Neuronal stem cell (in vitro differentiated cells): Measurements from ENCODE around the gene EPB41L4B.

Experiments used
- DNase-seq: peaks from one replicate; pipeline ENCODE4 v3.0.0-alpha.2; 2013; ENCODE audit warnings: low spot score
- H2AFZ ChIP-seq: one replicate; pipeline ENCODE4 v1.6.1; 2013; ENCODE audit warnings: mild to moderate bottlenecking, low read length, inconsistent platforms
- H2AK5ac ChIP-seq: 2 replicates; pipeline ENCODE4 v1.6.1; 2013; ENCODE audit warnings: low read depth, mild to moderate bottlenecking, inconsistent platforms, low read length, moderate library complexity, mixed read lengths
- H2BK120ac ChIP-seq: 2 replicates; pipeline ENCODE4 v1.6.1; 2013; ENCODE audit warnings: low read depth, mild to moderate bottlenecking, inconsistent platforms, low read length, moderate library complexity, mixed read lengths
- H2BK12ac ChIP-seq: one replicate; pipeline ENCODE4 v1.6.1; 2013; ENCODE audit warnings: low read length, inconsistent platforms
- H2BK15ac ChIP-seq: 2 replicates; pipeline ENCODE4 v1.6.1; 2013; ENCODE audit warnings: mild to moderate bottlenecking, low read length, inconsistent platforms, mixed read lengths
- H2BK5ac ChIP-seq: one replicate; pipeline ENCODE4 v1.6.1; 2013; ENCODE audit warnings: inconsistent platforms, mild to moderate bottlenecking, low read length, moderate library complexity
- H3K14ac ChIP-seq: one replicate; pipeline ENCODE4 v1.6.1; 2013; ENCODE audit warnings: low read length, inconsistent platforms
- H3K18ac ChIP-seq: 2 replicates; pipeline ENCODE4 v1.6.1; 2013; ENCODE audit warnings: low read length, inconsistent platforms
- H3K23ac ChIP-seq: 2 replicates; pipeline ENCODE4 v1.6.1; 2013; ENCODE audit warnings: low read depth, mild to moderate bottlenecking, mixed read lengths, low read length, inconsistent platforms; ENCODE audit not compliant: poor library complexity
- H3K27ac ChIP-seq: replicated peaks from 3 replicates; pipeline ENCODE4 v1.5.1; 2013; ENCODE audit warnings: low read length, inconsistent platforms
- H3K27me3 ChIP-seq, 3 experiments: 2 replicates each; pipeline ENCODE4 v1.6.1; 2013; ENCODE audit warnings: low read length in 3 of 3, mild to moderate bottlenecking in 2 of 3, inconsistent platforms in 1 of 3, low read depth in 1 of 3, mixed read lengths in 1 of 3, moderate library complexity in 1 of 3; ENCODE audit not compliant: control insufficient read depth in 3 of 3, insufficient read depth in 3 of 3
- H3K36me3 ChIP-seq, 2 donors: replicated peaks in 1 of 2; 2 replicates each; pipeline ENCODE4 v1.6.1; 2013; ENCODE audit warnings: low read length in 2 of 2; ENCODE audit not compliant: control insufficient read depth in 2 of 2, insufficient read depth in 2 of 2
- H3K4ac ChIP-seq: 2 replicates; pipeline ENCODE4 v1.6.1; 2013; ENCODE audit warnings: inconsistent platforms, mild to moderate bottlenecking, low read length, moderate library complexity
- H3K4me1 ChIP-seq, 2 donors: 1 replicate in 1 of 2; 2 replicates in 1 of 2; pipeline ENCODE4 v1.6.1; 2013; ENCODE audit warnings: low read length in 2 of 2, low read depth in 1 of 2; ENCODE audit not compliant: control insufficient read depth in 2 of 2, insufficient read depth in 1 of 2
- H3K4me2 ChIP-seq: one replicate; pipeline ENCODE4 v1.6.1; 2013; ENCODE audit warnings: mild to moderate bottlenecking, low read length, inconsistent platforms; ENCODE audit not compliant: insufficient read depth, poor library complexity, severe bottlenecking
- H3K4me3 ChIP-seq, 2 donors: 2 replicates each; pipeline ENCODE4 v1.5.1; 2013; ENCODE audit warnings: low read length in 2 of 2, mild to moderate bottlenecking in 2 of 2, inconsistent platforms in 1 of 2, moderate library complexity in 1 of 2
- H3K79me1 ChIP-seq: one replicate; pipeline ENCODE4 v1.6.1; 2013; ENCODE audit warnings: low read depth, mild to moderate bottlenecking, inconsistent platforms, low read length, moderate library complexity
- H3K9ac ChIP-seq: one replicate; pipeline ENCODE4 v1.6.1; 2013; ENCODE audit warnings: mild to moderate bottlenecking, low read depth, low read length, inconsistent platforms; ENCODE audit not compliant: poor library complexity
- H3K9me3 ChIP-seq, 2 donors: replicated peaks in 1 of 2; 2 replicates each; pipeline versions ENCODE3 to v1.6.1; 2013; ENCODE audit warnings: low read length in 2 of 2, mild to moderate bottlenecking in 2 of 2, inconsistent platforms in 1 of 2, low read depth in 1 of 2, mixed read lengths in 1 of 2, moderate library complexity in 1 of 2; ENCODE audit not compliant: control insufficient read depth in 2 of 2, insufficient read depth in 1 of 2
- H4K8ac ChIP-seq: one replicate; pipeline ENCODE4 v1.6.1; 2013; ENCODE audit warnings: low read depth, mild to moderate bottlenecking, inconsistent platforms, low read length, moderate library complexity
- H4K91ac ChIP-seq: one replicate; pipeline ENCODE4 v1.6.1; 2013; ENCODE audit warnings: low read length, low read depth, mild to moderate bottlenecking, inconsistent platforms; ENCODE audit not compliant: poor library complexity
- WGBS, 2 donors: extraction: QIAGEN DNeasy Blood & Tissue Kit; methylation state at CpG; one replicate each; pipeline ENCODE4 v1.1.7; 2013; ENCODE audit warnings: missing lambda C conversion rate in 2 of 2, mixed read lengths in 1 of 2; ENCODE audit not compliant: insufficient read length in 2 of 2, insufficient replicate concordance in 1 of 2; ENCODE audit errors: extremely low coverage in 2 of 2; 5-methylcytosine and 5-hydroxymethylcytosine counted together

Gene EPB41L4B

DNA sequence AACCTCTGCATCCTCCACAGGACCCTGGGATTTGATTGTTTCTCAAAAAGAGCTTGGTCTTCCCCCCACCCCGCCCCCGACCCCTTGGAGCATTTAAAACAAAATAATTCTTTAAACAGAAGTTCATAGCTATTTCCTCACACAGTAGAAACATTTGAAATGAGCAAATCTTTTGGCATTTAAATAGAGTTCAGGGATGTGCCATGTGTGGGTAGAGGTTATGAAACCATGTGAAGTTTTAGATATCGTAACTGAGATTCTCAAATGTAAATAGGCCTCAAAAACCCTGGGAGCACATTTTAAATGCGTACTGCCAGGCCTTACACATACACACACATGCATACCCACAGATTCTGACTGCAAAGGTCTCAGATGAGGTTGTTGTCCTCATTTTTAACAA, 66.5 kb downstream of the EPB41L4B start:
- Histone ChIP-seq H3K27ac (no peak overlapping the region), H2AK5ac (no peak overlapping the region), H2BK5ac (no peak overlapping the region), H3K18ac (no peak overlapping the region), H3K4ac (no peak overlapping the region), H3K4me2 (no peak overlapping the region), H2BK120ac (no peak overlapping the region), H3K79me1 (no peaks in the 10 kb centered on the region), H3K9ac (no peak overlapping the region), H2AFZ (no peak overlapping the region), H3K9me3 (no peaks in the 10 kb centered on the region), H4K8ac (no peak overlapping the region), H3K4me3 (no peak overlapping the region), H3K36me3 (no peaks in the 10 kb centered on the region), H3K4me1 (peaks cover 7% of the 10 kb centered on the region in 2 donors), H2BK15ac (no peak overlapping the region), H3K14ac (no peak overlapping the region), H3K27me3 (no peaks in the 10 kb centered on the region), H4K91ac (no peak overlapping the region), H3K23ac (no peak overlapping the region), H2BK12ac (no peak overlapping the region)
- no peak for DNase-seq
- WGBS, 2 donors: no CpG with 5 or more reads among the region's 4 CpGs

DNA sequence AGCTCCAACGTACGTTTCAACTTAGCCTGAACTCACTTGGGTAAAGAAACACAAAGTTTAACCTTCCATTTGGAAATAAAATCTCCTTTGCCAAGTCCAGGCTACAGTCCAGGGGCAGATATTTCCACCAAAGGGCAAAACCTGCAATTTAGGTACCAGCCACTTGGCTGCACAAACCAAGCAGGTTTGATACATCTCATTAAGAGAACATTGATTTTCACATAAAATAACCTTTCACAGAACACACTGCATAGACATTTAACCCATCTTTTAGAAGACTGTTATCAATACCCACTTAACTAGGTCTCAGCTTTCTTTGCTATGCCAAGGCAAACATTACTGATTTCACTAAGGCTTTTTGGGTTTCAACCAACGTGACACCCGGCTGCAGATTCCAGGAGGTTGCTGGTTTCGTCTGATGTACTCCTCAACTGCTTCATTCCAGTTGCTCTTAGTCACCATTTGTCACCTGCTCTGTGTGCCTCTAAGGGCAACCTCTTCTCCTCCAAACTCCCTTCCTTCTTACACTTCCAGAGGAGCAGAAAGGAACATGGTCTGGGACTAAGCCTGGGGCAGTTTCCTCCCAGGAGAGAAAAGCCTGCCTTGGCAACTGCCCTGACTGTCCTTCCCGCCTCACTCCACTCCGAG, 67.1 kb downstream of the EPB41L4B start:
- no peak overlapping the region for H2BK120ac ChIP-seq
- no peak overlapping the region for H3K4me2 ChIP-seq
- H3K36me3 ChIP-seq: no peaks in the 10 kb centered on the region
- H2BK12ac ChIP-seq: no peak overlapping the region
- H4K8ac ChIP-seq: no peak overlapping the region
- H3K4ac ChIP-seq: no peak overlapping the region
- H3K18ac ChIP-seq: no peak overlapping the region
- no peak for DNase-seq
- H2BK5ac ChIP-seq: no peak overlapping the region
- no peak overlapping the region for H3K27ac ChIP-seq
- H3K27me3 ChIP-seq: no peaks in the 10 kb centered on the region
- peaks cover 4% of the 10 kb centered on the region in 2 donors for H3K4me1 ChIP-seq
- no peak overlapping the region for H3K9ac ChIP-seq
- H2AFZ ChIP-seq: no peak overlapping the region
- no peak overlapping the region for H3K14ac ChIP-seq
- no peak overlapping the region for H4K91ac ChIP-seq
- no CpG with 5 or more reads among the region's 7 CpGs for WGBS, 2 donors
- no peaks in the 10 kb centered on the region for H3K79me1 ChIP-seq
- H2AK5ac ChIP-seq: no peak overlapping the region
- H3K9me3 ChIP-seq: no peaks in the 10 kb centered on the region
- H3K23ac ChIP-seq: no peak overlapping the region
- no peak overlapping the region for H2BK15ac ChIP-seq
- H3K4me3 ChIP-seq: no peak overlapping the region

DNA sequence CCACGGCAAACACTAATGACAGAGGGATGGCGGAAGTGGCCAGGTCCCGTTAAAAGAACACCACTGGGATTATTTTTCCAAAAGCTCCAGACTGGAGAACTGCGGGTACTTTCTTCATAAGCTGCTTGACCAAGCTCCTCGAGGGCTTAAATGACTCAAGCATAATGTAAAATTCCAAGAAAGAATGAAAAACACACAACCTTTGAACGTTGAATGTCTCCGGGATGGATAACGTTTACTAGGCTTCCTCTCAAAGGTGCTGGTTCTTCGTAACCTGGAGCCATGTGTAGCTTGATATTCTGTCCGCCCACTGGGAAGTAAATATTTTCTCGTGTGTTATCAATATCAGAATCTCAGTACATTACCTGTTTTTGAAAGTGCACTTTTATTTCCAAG, 67.6 kb downstream of the EPB41L4B start:
- WGBS, 2 donors: no CpG with 5 or more reads among the region's 11 CpGs
- no peak overlapping the region for H2AFZ ChIP-seq
- H3K4me1 ChIP-seq: peaks cover 0 to under 1% of the 10 kb centered on the region in 2 donors
- H3K27ac ChIP-seq: no peak overlapping the region
- no peak for DNase-seq
- H3K4me2 ChIP-seq: no peak overlapping the region
- H2AK5ac ChIP-seq: no peak overlapping the region
- H3K14ac ChIP-seq: no peak overlapping the region
- H4K91ac ChIP-seq: no peak overlapping the region
- H3K4ac ChIP-seq: no peak overlapping the region
- no peaks in the 10 kb centered on the region for H3K36me3 ChIP-seq
- H3K9ac ChIP-seq: no peak overlapping the region
- no peak overlapping the region for H2BK120ac ChIP-seq
- H3K23ac ChIP-seq: no peak overlapping the region
- no peak overlapping the region for H2BK12ac ChIP-seq
- no peak overlapping the region for H2BK5ac ChIP-seq
- H4K8ac ChIP-seq: no peak overlapping the region
- no peaks in the 10 kb centered on the region for H3K9me3 ChIP-seq
- H3K18ac ChIP-seq: no peak overlapping the region
- no peak overlapping the region for H3K4me3 ChIP-seq
- H2BK15ac ChIP-seq: no peak overlapping the region
- H3K79me1 ChIP-seq: no peaks in the 10 kb centered on the region
- H3K27me3 ChIP-seq: no peaks in the 10 kb centered on the region

DNA sequence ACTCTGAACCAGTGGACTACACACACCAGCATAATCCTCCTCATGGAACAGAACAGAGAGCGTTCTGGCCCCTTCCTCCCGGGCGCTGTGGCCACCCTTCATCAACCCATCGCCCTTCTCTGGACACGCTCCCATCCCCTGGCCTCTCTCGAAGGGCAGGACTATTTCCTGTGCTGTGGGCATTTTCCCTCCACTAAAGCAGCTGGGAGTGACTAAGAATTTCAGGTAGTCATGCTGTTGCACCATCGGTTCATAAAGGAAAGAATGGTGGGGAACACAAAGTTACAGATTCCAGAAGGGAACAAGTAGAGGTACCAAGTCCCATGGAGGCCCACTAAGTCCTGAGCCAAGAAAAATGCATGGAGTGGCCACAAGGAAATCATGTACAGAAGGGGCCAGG, 68.6 kb downstream of the EPB41L4B start:
- WGBS, 2 donors: no CpG with 5 or more reads among the region's 7 CpGs
- H3K23ac ChIP-seq: no peak overlapping the region
- H3K4me1 ChIP-seq: no peaks in the 10 kb centered on the region

More for the DNA sequence above, 68.6 kb downstream of the EPB41L4B start:
- no peak overlapping the region for H2BK12ac ChIP-seq
- no peak overlapping the region for H3K9ac ChIP-seq
- H3K4me2 ChIP-seq: no peak overlapping the region
- no peak overlapping the region for H2BK5ac ChIP-seq
- DNase-seq: no peak
- no peak overlapping the region for H2BK120ac ChIP-seq
- H3K4ac ChIP-seq: no peak overlapping the region
- H2BK15ac ChIP-seq: no peak overlapping the region
- H3K9me3 ChIP-seq: no peaks in the 10 kb centered on the region
- H4K91ac ChIP-seq: no peak overlapping the region
- H3K27ac ChIP-seq: no peak overlapping the region
- H4K8ac ChIP-seq: no peak overlapping the region
- H2AFZ ChIP-seq: no peak overlapping the region
- H3K14ac ChIP-seq: no peak overlapping the region
- H2AK5ac ChIP-seq: no peak overlapping the region
- H3K27me3 ChIP-seq: no peaks in the 10 kb centered on the region
- H3K18ac ChIP-seq: no peak overlapping the region
- no peaks in the 10 kb centered on the region for H3K79me1 ChIP-seq
- no peak overlapping the region for H3K4me3 ChIP-seq
- no peaks in the 10 kb centered on the region for H3K36me3 ChIP-seq
